ENCODE data around the gene GRIA4.

DNA sequence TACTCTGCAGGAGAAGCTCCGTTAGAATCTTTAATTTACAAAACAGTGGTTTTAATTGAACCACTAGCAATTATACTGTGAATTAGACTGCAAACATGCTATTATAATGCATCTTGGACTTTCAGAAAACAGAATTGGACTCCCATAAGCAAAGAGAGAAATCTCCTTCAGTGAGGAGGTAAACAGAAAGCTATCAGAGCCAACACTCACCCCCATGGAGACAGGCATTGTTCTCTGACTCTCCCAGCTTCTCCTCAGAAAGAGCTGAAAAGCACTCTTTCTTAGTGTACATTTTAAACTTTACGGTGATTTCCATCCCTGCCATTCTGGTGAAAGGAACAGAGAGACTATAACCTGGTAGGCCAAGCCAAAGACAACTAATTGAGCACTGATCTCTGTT is 176.9 kb downstream of the GRIA4 start:
- no peak for TF ChIP-seq POLR2A (IDR thresholded peaks at IDR 0.05)
- no peak for TF ChIP-seq EP300 (IDR thresholded peaks at IDR 0.05)
- TF ChIP-seq POLR2AphosphoS5 (IDR thresholded peaks at IDR 0.05) = no peak

Measured in sigmoid colon (tissue), 4 donors.